ENCODE results near the gene FAM200C. TPM values are rescaled to one million over a fixed set of nuclear protein-coding genes. Genes with fewer than 3 reads are reported as not detected.

FAM200C gene
- total and polyA plus RNA-seq, 2 of the 8 experiments (the other 6 are each of a cell fraction or from before 2014, with no cell fraction given), result 2.6 to 7.3 TPM

DNA sequence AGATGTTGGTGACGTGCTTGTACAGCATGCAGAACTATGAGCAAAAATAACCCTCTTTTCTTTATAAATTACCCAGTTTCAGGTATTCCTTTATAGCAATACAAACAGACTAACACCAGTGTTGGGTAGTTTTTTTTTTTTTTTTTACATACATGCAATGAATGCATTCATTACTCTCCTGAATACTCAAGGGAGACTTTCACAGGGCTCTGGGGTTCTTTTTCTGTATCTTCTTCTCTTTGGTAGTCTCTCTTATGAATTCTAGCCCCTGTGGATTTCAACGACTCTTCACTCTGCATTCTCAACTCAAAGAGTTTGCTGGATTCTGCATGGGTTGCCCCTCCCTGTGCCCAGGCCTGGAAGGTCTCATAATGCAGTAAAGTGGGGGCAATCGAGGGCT, 49.6 kb upstream of the FAM200C start (continued):
- TF ChIP-seq FOSL1 (IDR thresholded peaks at IDR 0.05; ENCODE audit: insufficient read depth, low read depth, low read length), result no peak
- no peak for TF ChIP-seq SP1 (IDR thresholded peaks at IDR 0.05; ENCODE audit: low read depth, low read length)
- no peak for TF ChIP-seq POLR2A (IDR thresholded peaks at IDR 0.05; ENCODE audit: control extremely low read depth in 1 of 2, low read depth in 2 of 2, low read length in 2 of 2)
- TF ChIP-seq HDAC6 (IDR thresholded peaks at IDR 0.05; ENCODE audit: low read depth, low read length), result no peak
- TF ChIP-seq, protein P1, sequence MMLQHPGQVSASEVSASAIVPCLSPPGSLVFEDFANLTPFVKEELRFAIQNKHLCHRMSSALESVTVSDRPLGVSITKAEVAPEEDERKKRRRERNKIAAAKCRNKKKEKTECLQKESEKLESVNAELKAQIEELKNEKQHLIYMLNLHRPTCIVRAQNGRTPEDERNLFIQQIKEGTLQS (IDR thresholded peaks at IDR 0.05; ENCODE audit: insufficient read depth, low read depth, low read length), result no peak
- no peak for TF ChIP-seq YY1 (IDR thresholded peaks at IDR 0.05; ENCODE audit: low read depth, low read length)
- TF ChIP-seq GABPA (IDR thresholded peaks at IDR 0.05; ENCODE audit: borderline replicate concordance, insufficient read depth, low read length), result no peak

Data from H1 (cell line).